WTC11 (cell line): ENCODE data around the gene C1QTNF9B. TPM values are rescaled to one million over a fixed set of nuclear protein-coding genes. Genes with fewer than 3 reads are reported as not detected.

Experiments used
- ATAC-seq: fragments of 200-7000 bp; cut with Tn5 transposase; 2 replicates; pipeline ENCODE4 v1.10.0; 2021; ENCODE audit warnings: mild to moderate bottlenecking, moderate library complexity
- CTCF ChIA-PET: fragments of 300-600 bp; sonication (Branson Sonifier 250); formaldehyde crosslinking; loops from one replicate; lab custom pipeline; 2021; ENCODE audit warnings: antibody characterized with exemption; lab: Charles Lee
- POLR2A ChIA-PET: fragments of 350-600 bp; sonication (Branson Sonifier 250); formaldehyde crosslinking; loops from one replicate; lab custom pipeline; 2021; ENCODE audit warnings: antibody characterized with exemption; lab: Charles Lee
- DNase-seq: peaks from one replicate; pipeline ENCODE4 v3.0.0; 2021; ENCODE audit warnings: low spot score
- H3K27ac Mint-ChIP-seq: 2 replicates; pipeline ENCODE4 v1.8.0; 2021; ENCODE audit warnings: mixed read lengths
- H3K27me3 Mint-ChIP-seq: 2 replicates; pipeline ENCODE4 v1.8.0; 2021; ENCODE audit warnings: low read depth, mild to moderate bottlenecking, moderate library complexity, mixed read lengths
- H3K36me3 Mint-ChIP-seq: 2 replicates; pipeline ENCODE4 v1.8.0; 2021; ENCODE audit warnings: mixed read lengths
- H3K4me1 Mint-ChIP-seq: 2 replicates; pipeline ENCODE4 v1.8.0; 2022; ENCODE audit warnings: mixed read lengths
- H3K4me3 Mint-ChIP-seq: 2 replicates; pipeline ENCODE4 v1.8.0; 2021; ENCODE audit warnings: mild to moderate bottlenecking, moderate library complexity, mixed read lengths
- H3K9me3 Mint-ChIP-seq: 2 replicates; pipeline ENCODE4 v1.8.0; 2021; ENCODE audit warnings: mixed read lengths
- AR ChIP-seq: fragments of 250-450 bp; sonication (Bioruptor Pico); IDR thresholded peaks from 2 replicates; pipeline ENCODE4 v1.9.0; 2021; ENCODE audit warnings: mild to moderate bottlenecking
- CREB1 ChIP-seq: sonication (generic); formaldehyde crosslinking; IDR thresholded peaks from 2 replicates; pipeline ENCODE4 v1.8.0; 2023; ENCODE audit warnings: mild to moderate bottlenecking, missing genetic modification reagents
- E2F1 ChIP-seq: sonication (generic); formaldehyde crosslinking; IDR thresholded peaks from 2 replicates; pipeline ENCODE4 v1.8.0; 2022; ENCODE audit warnings: mild to moderate bottlenecking, missing genetic modification reagents
- E2F5 ChIP-seq: sonication (generic); formaldehyde crosslinking; IDR thresholded peaks from 2 replicates; pipeline ENCODE4 v1.8.1; 2022; ENCODE audit warnings: mild to moderate bottlenecking, moderate library complexity, missing genetic modification reagents
- EMX1 ChIP-seq: fragments of 250-450 bp; sonication (Bioruptor Pico); IDR thresholded peaks from 2 replicates; pipeline ENCODE4 v1.8.0; 2021; ENCODE audit warnings: mild to moderate bottlenecking
- ESRRA ChIP-seq: sonication (generic); formaldehyde crosslinking; IDR thresholded peaks from 2 replicates; pipeline ENCODE4 v1.8.1; 2022; ENCODE audit warnings: mild to moderate bottlenecking, missing genetic modification reagents, borderline replicate concordance
- GTF2I ChIP-seq: fragments of 250-450 bp; sonication (Bioruptor Pico); conservative IDR thresholded peaks from 2 replicates; pipeline ENCODE4 v1.4.0; 2021; ENCODE audit warnings: mild to moderate bottlenecking
- PRDM15 ChIP-seq: sonication (generic); formaldehyde crosslinking; IDR thresholded peaks from 2 replicates; pipeline ENCODE4 v1.8.0; 2022; ENCODE audit warnings: missing genetic modification reagents
- RELA ChIP-seq: sonication (generic); formaldehyde crosslinking; IDR thresholded peaks from 2 replicates; pipeline ENCODE4 v1.8.1; 2022; ENCODE audit warnings: missing genetic modification reagents, mild to moderate bottlenecking, borderline replicate concordance
- SMAD3 ChIP-seq: sonication (generic); formaldehyde crosslinking; IDR thresholded peaks from 2 replicates; pipeline ENCODE4 v1.8.0; 2022; ENCODE audit warnings: missing genetic modification reagents, mild to moderate bottlenecking, borderline replicate concordance
- SOX15 ChIP-seq: fragments of 250-450 bp; sonication (Bioruptor Pico); IDR thresholded peaks from 2 replicates; pipeline ENCODE4 v1.9.0; 2021; ENCODE audit warnings: mild to moderate bottlenecking
- ZNF121 ChIP-seq: sonication (generic); formaldehyde crosslinking; IDR thresholded peaks from 2 replicates; pipeline ENCODE4 v1.8.0; 2023; ENCODE audit warnings: missing genetic modification reagents
- ZNF263 ChIP-seq: sonication (generic); formaldehyde crosslinking; IDR thresholded peaks from 2 replicates; pipeline ENCODE4 v1.8.1; 2022; ENCODE audit warnings: low read depth, mild to moderate bottlenecking, moderate library complexity, missing genetic modification reagents
- ZNF423 ChIP-seq: fragments of 250-450 bp; sonication (Bioruptor Pico); IDR thresholded peaks from 2 replicates; pipeline ENCODE4 v2.1.2; 2022; ENCODE audit warnings: mild to moderate bottlenecking, moderate library complexity
- ZNF512 ChIP-seq: sonication (generic); formaldehyde crosslinking; IDR thresholded peaks from 2 replicates; pipeline ENCODE4 v1.8.1; 2022; ENCODE audit warnings: missing genetic modification reagents, borderline replicate concordance
- total RNA-seq: library from RNA; stranded (reverse); gene quantifications from 3 replicates; pipeline ENCODE4 v1.2.3, GENCODE V29; 2021

The C1QTNF9B gene
- total RNA-seq, 1 experiment from 2014 or later, result 0.20 TPM

- no peak for TF ChIP-seq ZNF423 (CRISPR knock-in tag)
- TF ChIP-seq CREB1 (CRISPR knock-in tag), result no peak
These were observed 41.1 kb downstream of the C1QTNF9B start (continued) for GRCh38 chr13:23856008-23856750.

- ChIA-PET CTCF (no interaction called here), POLR2A (no interaction called here)
- no peak for DNase-seq
- H3K9me3 Mint-ChIP-seq, result no peaks in the 10 kb centered on the region
- H3K4me3 Mint-ChIP-seq, result no peak overlapping the region
- H3K27me3 Mint-ChIP-seq, result no peaks in the 10 kb centered on the region
- H3K36me3 Mint-ChIP-seq, result peaks cover 3% of the 10 kb centered on the region
- no peak for ATAC-seq
- no peak overlapping the region for H3K27ac Mint-ChIP-seq
- TF ChIP-seq SMAD3 (CRISPR knock-in tag), result no peak
- no peak for TF ChIP-seq ZNF263 (CRISPR knock-in tag)
- no peak for TF ChIP-seq E2F5 (CRISPR knock-in tag)
- no peak for TF ChIP-seq PRDM15 (CRISPR knock-in tag)
- TF ChIP-seq AR, result no peak
- TF ChIP-seq SOX15, result no peak
- no peak for TF ChIP-seq GTF2I (CRISPR knock-in tag)
- no peak for TF ChIP-seq ZNF512 (CRISPR knock-in tag)
- TF ChIP-seq ESRRA (CRISPR knock-in tag), result no peak
- no peak for TF ChIP-seq E2F1 (CRISPR knock-in tag)
- no peak for TF ChIP-seq ZNF121 (CRISPR knock-in tag)
- TF ChIP-seq RELA (CRISPR knock-in tag), result no peak
- TF ChIP-seq EMX1 (CRISPR knock-in tag), result no peak
- peaks cover 8% of the 10 kb centered on the region for H3K4me1 Mint-ChIP-seq
These were observed 41.9 kb downstream of the C1QTNF9B start for GRCh38 chr13:23855360-23855759.
